ENCODE results near the gene USP17L11.
"Not testable (repeated sequence)": the region's sequence is repeated elsewhere in the genome, so short reads cannot be mapped to it uniquely, and the experiment has no call there.

- not testable (repeated sequence) for TF ChIP-seq CTCF, POLR2AphosphoS5, POLR2A, EP300 (IDR thresholded peaks at IDR 0.05)
These were observed 42.6 kb downstream of the USP17L11 start, which contains the start of gene USP17L20 for GRCh38 chr4:9257824-9258223.
